ENCODE measurements around the gene SLC30A10. TPM values are rescaled to one million over a fixed set of nuclear protein-coding genes. Genes with fewer than 3 reads are reported as not detected.

Gene SLC30A10
- total RNA-seq, 4 donors from 2014 or later, result 0.69 TPM; not detected in 3

- H3K4me1 ChIP-seq, result no peaks in the 10 kb centered on the region
- H3K36me3 ChIP-seq, result no peaks in the 10 kb centered on the region
- DNase-seq, result no peak
- intact Hi-C loops (cut with DNase I; ENCODE audit: low total_unique reads), result no loop called here
- H3K27me3 ChIP-seq, result no peaks in the 10 kb centered on the region
- no peak overlapping the region for H3K27ac ChIP-seq
- no peak for TF ChIP-seq CTCF (IDR thresholded peaks at IDR 0.05)
- TF ChIP-seq POLR2A (IDR thresholded peaks at IDR 0.05), result no peak
- H3K4me3 ChIP-seq, result no peak overlapping the region
- H3K9me3 ChIP-seq, result no peaks in the 10 kb centered on the region
Observed at GRCh38 chr1:219963432-219963831, 35.1 kb upstream of the SLC30A10 start.

GRCh38 chr1:219961684-219962083 lies 33.3 kb upstream of the SLC30A10 start:
- Histone ChIP-seq H3K27me3 (no peaks in the 10 kb centered on the region), H3K36me3 (no peaks in the 10 kb centered on the region), H3K27ac (no peak overlapping the region), H3K9me3 (no peaks in the 10 kb centered on the region), H3K4me1 (no peaks in the 10 kb centered on the region), H3K4me3 (no peak overlapping the region)
- intact Hi-C loops (cut with DNase I; ENCODE audit: low total_unique reads), result no loop called here
- TF ChIP-seq POLR2A (IDR thresholded peaks at IDR 0.05) (no peak), CTCF (IDR thresholded peaks at IDR 0.05) (no peak)
- DNase-seq, result no peak

- Histone ChIP-seq H3K27ac (no peak overlapping the region), H3K36me3 (no peaks in the 10 kb centered on the region), H3K4me3 (no peak overlapping the region), H3K9me3 (no peaks in the 10 kb centered on the region), H3K27me3 (no peaks in the 10 kb centered on the region), H3K4me1 (no peaks in the 10 kb centered on the region)
- TF ChIP-seq CTCF (IDR thresholded peaks at IDR 0.05) (no peak), POLR2A (IDR thresholded peaks at IDR 0.05) (no peak)
- DNase-seq, result no peak
- intact Hi-C loops (cut with DNase I; ENCODE audit: low total_unique reads), result no loop called here
Observed at GRCh38 chr1:219959540-219960203, 31.3 kb upstream of the SLC30A10 start.

GRCh38 chr1:219958875-219959417 lies 30.6 kb upstream of the SLC30A10 start:
- Histone ChIP-seq H3K36me3 (no peaks in the 10 kb centered on the region), H3K9me3 (no peaks in the 10 kb centered on the region), H3K4me3 (no peak overlapping the region), H3K27me3 (no peaks in the 10 kb centered on the region), H3K4me1 (no peaks in the 10 kb centered on the region), H3K27ac (no peak overlapping the region)
- no peak for TF ChIP-seq POLR2A (IDR thresholded peaks at IDR 0.05)
- TF ChIP-seq CTCF (IDR thresholded peaks at IDR 0.05), result no peak
- no peak for DNase-seq
- intact Hi-C loops (cut with DNase I; ENCODE audit: low total_unique reads), result no loop called here

GRCh38 chr1:219954736-219955421 lies 26.5 kb upstream of the SLC30A10 start:
- TF ChIP-seq CTCF (IDR thresholded peaks at IDR 0.05), result no peak
- TF ChIP-seq POLR2A (IDR thresholded peaks at IDR 0.05), result no peak
- no peak overlapping the region for H3K27ac ChIP-seq
- no peaks in the 10 kb centered on the region for H3K9me3 ChIP-seq
- no peaks in the 10 kb centered on the region for H3K27me3 ChIP-seq
- intact Hi-C loops (cut with DNase I; ENCODE audit: low total_unique reads), result no loop called here
- no peaks in the 10 kb centered on the region for H3K36me3 ChIP-seq
- H3K4me3 ChIP-seq, result no peak overlapping the region
- no peak for DNase-seq
- H3K4me1 ChIP-seq, result no peaks in the 10 kb centered on the region
